Activated CD4-positive, alpha-beta T cell treated with anti-CD3 and anti-CD28 coated beads for 48 hours (primary cell): Measurements from ENCODE around the gene SHLD1.
A peak's percentile ranks its signal among the peaks of the same experiment; 100 is the strongest.
"Not testable (repeated sequence)": the region's sequence is repeated elsewhere in the genome, so short reads cannot be mapped to it uniquely, and the experiment has no call there.

ENCODE experiments used
- DNase-seq: peaks from one replicate; pipeline ENCODE4 v3.0.0-alpha.2; 2020

The SHLD1 gene

DNA sequence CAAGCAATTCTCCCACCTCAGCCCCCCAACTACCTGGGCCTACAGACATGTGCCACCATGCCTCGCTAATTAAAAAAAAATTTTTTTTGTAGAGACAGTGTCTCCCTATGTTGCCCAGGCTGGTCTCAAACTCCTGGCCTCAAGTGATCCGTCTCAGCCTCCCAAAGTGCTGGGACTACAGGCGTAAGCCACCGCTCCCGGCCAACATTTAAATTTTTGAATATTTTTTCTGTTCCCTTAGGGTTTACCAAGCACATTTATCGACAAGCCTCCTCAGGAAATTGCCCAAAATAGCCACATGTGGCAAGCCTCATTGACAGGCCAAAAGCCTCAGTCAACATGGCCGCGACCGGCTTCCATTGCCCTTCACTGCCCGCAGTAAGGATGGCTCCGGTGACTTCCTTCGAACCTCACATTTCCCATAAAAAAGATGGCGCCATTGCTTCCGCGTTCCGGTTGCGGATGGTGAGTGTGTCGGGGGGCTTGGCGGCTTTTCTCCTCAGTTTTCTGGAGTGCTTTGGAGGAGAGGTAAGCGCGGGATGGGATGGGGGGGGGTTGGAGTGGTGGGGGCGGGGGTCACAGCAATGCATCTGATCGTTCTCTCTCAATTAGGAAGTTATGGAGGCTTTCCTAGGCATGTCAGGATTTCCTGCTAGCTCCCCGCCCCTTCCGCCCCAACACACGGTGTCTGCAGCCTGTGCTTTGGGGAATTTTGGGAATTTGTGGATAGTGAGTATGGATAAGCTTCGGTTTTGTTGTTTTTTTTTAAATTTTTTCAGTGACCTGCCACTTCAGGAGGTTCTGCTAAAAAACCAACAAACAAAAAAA is at the start of gene SHLD1:
SHLD1 (plus strand) TSS at position 450 of the 828 bp plus-strand sequence. CDS start 22,465 bp downstream, outside the sequence.
- peak; percentile 88 for DNase-seq

DNA sequence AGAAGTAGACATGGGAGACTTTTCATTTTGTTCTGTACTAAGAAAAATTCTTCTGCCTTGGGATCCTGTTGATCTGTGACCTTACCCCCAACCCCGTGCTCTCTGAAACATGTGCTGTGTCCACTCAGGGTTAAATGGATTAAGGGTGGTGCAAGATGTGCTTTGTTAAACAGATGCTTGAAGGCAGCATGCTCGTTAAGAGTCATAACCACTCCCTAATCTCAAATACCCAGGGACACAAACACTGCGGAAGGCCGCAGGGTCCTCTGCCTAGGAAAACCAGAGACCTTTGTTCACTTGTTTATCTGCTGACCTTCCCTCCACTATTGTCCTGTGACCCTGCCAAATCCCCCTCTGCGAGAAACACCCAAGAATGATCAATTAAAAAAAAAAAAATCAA is 47.9 kb upstream of the SHLD1 start:
- DNase-seq, result not testable (repeated sequence)

- no peak for DNase-seq
Measured at GRCh38 chr20:5703681-5704101, 46.5 kb upstream of the SHLD1 start.

DNA sequence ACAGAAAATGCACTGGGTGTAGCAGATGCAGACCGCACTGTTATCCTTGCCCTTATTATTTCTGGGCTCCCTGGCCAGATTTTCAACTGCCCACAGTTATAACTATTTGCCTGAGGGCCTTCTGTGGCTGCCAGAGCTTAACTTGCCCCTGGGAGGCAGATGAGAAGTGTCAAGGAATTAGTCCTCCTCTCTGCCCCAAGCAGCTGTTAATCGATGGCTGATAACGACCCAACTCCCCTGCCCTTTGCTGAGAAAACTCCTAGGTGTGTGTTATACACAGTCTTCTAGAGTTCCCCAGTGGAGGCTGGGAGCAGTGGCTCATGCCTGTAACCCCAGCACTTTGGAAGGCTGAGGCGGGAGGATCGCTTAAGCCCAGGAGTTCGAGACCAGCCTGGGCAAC is 44.4 kb upstream of the SHLD1 start:
- DNase-seq, result no peak

GRCh38 chr20:5706797-5707196 is 43.4 kb upstream of the SHLD1 start:
- no peak for DNase-seq

GRCh38 chr20:5710551-5710950 is 39.6 kb upstream of the SHLD1 start:
- no peak for DNase-seq

GRCh38 chr20:5714261-5715041 is 35.8 kb upstream of the SHLD1 start:
- DNase-seq, result peak; percentile 58

- DNase-seq, result peak; percentile 46
Measured at GRCh38 chr20:5715071-5715841, 34.9 kb upstream of the SHLD1 start.

GRCh38 chr20:5716953-5717352 is 33.2 kb upstream of the SHLD1 start:
- DNase-seq, result no peak

DNA sequence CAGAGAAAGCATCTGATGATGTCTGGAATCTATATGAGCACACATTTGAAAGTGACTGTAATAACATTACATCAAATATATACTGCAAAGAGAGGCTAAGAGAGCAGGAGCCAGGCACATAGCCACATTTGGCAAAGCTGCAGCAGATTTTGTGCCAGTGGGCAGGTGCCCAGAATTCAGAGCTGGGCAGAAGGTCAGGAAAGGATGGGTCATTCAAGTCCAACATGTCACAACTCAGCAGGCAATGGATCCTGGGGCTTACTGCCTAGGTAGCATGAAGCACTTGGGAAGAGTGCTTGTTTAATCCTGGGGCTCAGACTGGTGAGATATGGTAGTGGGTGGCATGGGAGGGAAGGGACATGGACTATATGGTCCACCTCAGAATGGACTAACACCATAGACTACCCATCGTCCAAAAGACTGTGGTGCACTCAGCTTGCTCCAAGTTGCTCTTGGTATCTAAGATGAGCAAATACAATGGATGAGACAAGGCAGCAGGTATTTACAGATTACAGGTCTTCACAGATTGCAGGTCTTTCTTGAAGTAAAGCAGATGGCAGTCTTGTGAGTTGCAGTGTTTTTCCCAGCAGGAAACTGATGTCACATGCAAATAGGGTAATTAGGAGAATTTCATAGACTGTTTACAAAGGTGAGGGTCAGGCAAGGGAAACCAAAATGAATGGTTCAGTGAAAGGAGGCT is 31.2 kb upstream of the SHLD1 start:
- no peak for DNase-seq

- peak; percentile 7 for DNase-seq
Measured at GRCh38 chr20:5719861-5720403, 30.3 kb upstream of the SHLD1 start.

DNA sequence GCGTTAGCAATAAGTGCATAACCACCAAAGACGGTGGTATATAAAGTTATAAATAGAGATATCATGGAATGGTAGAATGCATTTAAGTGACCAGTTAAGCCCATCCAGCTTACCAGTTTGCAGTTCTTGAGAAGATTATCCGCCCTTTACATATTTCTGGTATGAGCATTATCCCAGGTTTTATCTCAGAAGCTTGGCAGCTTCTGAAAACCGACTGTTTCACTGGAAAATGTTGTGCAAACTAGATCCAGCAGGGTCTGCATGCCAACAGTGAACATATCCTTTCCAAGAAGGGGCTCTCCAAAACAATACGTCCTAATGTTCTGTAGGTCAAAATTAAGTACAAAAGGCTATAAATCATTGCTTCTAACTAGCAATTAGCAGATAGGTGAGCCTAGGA is 29.5 kb upstream of the SHLD1 start:
- no peak for DNase-seq

- not testable (repeated sequence) for DNase-seq
Measured at GRCh38 chr20:5721356-5721755, 28.8 kb upstream of the SHLD1 start.

DNA sequence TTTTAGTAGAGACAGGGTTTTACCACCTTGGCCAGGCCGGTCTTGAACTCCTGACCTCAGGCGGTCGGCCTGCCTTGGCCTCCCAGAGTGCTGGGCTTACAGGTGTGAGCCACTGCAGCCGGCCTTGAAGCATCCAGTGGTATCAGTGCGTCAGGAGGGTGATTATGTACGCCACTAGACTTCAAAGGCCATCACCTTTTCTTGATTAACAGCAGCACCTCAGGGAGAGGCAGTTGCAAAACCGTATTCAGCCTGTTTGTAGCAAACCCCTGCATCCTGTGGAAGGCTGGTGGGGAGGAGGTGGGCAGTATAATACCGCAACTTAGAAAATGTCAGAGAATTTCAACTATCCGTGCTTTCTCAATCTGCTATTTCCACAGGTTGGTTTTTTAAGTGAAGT is 27.3 kb upstream of the SHLD1 start:
- no peak for DNase-seq

- DNase-seq, result not testable (repeated sequence)
Measured at GRCh38 chr20:5725183-5725463, 25.1 kb upstream of the SHLD1 start.

DNA sequence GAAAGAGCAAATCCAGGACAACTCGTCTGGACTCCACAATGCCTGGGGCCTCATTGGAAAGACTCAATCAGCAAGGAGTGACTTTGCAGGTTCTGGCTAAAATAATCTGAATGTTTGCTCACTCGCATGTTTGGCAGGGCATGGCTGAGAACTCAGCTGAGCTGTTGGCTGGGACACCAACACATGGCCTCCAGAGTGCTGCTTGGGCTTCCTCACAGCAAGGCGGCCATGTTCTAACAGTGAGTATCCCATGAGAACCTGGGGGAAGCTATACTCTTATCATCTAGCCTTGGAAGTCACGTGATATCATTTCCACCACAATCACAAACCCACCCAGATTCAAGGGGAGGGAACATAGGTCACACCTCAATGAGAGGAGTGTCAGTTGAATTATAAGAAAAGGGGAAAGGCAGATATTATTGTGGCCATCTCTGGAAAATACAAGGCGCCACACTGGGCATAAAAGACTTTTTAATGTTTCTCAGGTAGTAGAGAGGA is 23.1 kb upstream of the SHLD1 start:
- DNase-seq, result no peak

DNA sequence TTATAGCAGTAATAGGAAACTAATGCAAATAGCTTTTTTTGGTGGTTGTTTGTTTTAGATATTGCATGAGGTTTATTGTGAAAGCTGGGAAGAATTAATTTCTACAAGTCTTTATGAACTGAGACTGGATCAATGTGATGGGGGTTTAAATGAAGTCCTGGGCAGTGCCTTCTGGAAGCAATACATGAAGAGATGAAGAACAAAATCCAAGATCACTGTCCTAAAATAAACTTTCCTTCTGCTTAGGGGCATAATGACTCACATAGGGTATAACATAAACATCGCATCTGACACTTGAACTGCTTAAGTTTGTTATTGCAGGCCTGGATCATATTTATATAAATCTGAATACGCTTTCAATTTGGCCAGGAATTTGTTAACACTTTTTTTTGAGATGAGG is 20.9 kb upstream of the SHLD1 start:
- no peak for DNase-seq

- DNase-seq, result no peak
Measured at GRCh38 chr20:5730131-5730530, 20.1 kb upstream of the SHLD1 start.

GRCh38 chr20:5731753-5732366 is 18.3 kb upstream of the SHLD1 start:
- no peak for DNase-seq

- no peak for DNase-seq
Measured at GRCh38 chr20:5734602-5735001, 15.6 kb upstream of the SHLD1 start.

GRCh38 chr20:5735845-5736510 is 14.2 kb upstream of the SHLD1 start:
- no peak for DNase-seq

DNA sequence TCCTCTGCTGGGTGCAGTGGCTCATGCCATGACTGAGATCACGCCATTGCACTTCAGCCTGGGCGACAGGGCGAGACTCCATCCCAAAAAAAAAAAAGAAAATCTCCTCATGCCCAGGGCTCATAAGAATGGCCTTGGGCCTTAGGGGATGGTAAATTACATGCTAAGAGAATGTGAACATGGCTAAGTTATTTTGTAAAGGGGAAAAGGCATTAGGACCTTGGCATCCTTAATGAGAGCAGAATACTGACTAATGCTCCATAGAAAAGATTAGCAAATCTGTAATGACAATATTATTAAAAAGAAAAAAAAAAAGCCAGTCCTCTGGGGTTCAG is 12.6 kb upstream of the SHLD1 start:
- no peak for DNase-seq
